ENCODE measurements around the gene ZNF674.
"Not testable (repeated sequence)": the region's sequence is repeated elsewhere in the genome, so short reads cannot be mapped to it uniquely, and the experiment has no call there.

Gene ZNF674

DNA sequence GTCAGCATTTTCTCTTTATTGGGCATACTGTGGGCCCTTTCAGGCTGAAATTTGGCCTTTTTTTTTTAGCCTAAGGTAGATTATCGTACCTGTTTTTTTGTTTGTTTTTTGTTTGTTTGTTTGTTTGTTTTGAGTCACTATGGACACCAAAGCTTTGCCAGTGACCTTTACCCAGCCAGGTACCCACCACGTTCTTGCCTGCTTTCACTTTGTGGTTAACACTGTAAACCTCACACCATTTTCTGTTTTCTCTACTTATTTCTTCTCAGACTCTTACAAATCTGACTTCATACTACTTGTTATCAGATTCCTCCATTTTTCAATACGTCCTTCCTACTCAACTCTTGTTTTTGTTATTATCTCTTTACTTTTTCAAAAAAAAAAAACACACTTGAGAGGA is 81.5 kb downstream of the ZNF674 start:
- DNase-seq (ENCODE audit: low read depth in 1 of 2, low spot score in 1 of 2) = no peak
- Histone ChIP-seq H3K27ac (replicated peaks) (no peak overlapping the region), H3K27me3 (ENCODE audit: insufficient read depth, poor library complexity, severe bottlenecking) (no peaks in the 10 kb centered on the region), H3K4me3 (replicated peaks; ENCODE audit: insufficient read depth, low read length) (no peak overlapping the region)
- TF ChIP-seq GABPA (IDR thresholded peaks at IDR 0.05; ENCODE audit: low read depth) (no peak), SPI1 (IDR thresholded peaks at IDR 0.05; ENCODE audit: borderline replicate concordance, low read depth) (no peak), POLR2AphosphoS5 (IDR thresholded peaks at IDR 0.05; ENCODE audit: low read depth) (no peak), REST (IDR thresholded peaks at IDR 0.05; ENCODE audit: insufficient replicate concordance, low read depth) (no peak)
- TF ChIP-seq, protein P1, sequence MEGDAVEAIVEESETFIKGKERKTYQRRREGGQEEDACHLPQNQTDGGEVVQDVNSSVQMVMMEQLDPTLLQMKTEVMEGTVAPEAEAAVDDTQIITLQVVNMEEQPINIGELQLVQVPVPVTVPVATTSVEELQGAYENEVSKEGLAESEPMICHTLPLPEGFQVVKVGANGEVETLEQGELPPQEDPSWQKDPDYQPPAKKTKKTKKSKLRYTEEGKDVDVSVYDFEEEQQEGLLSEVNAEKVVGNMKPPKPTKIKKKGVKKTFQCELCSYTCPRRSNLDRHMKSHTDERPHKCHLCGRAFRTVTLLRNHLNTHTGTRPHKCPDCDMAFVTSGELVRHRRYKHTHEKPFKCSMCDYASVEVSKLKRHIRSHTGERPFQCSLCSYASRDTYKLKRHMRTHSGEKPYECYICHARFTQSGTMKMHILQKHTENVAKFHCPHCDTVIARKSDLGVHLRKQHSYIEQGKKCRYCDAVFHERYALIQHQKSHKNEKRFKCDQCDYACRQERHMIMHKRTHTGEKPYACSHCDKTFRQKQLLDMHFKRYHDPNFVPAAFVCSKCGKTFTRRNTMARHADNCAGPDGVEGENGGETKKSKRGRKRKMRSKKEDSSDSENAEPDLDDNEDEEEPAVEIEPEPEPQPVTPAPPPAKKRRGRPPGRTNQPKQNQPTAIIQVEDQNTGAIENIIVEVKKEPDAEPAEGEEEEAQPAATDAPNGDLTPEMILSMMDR (IDR thresholded peaks at IDR 0.05; ENCODE audit: insufficient read depth, low read length) = no peak

DNA sequence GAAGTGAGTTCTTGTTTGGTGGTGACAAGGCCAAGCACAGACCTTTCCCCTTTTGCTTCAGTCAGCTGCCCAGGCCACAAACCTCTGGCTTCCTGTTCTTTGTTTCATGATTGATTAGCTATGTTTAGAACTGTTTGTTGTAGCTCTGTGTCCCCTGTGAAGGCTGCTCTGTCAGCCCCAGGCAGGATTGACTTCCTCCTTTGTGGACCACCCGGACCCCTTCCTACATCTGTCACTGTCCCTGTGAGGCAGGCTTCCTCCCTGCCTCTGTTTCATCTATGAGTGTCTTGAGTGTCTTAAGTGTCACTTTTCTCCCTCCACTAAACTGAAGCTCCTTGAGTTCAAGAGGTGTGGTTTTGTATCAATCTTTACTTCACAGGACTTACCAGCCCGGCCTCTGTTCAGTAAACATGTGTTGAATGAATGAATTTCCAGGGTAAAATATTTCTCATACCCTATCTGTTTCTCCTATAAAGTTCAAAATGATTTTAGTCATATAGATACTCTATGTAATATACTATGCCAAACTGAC is 83.5 kb downstream of the ZNF674 start:
- H3K27ac ChIP-seq (replicated peaks) = no peak overlapping the region
- no peak for DNase-seq (ENCODE audit: low read depth in 1 of 2, low spot score in 1 of 2)
- TF ChIP-seq SPI1 (IDR thresholded peaks at IDR 0.05; ENCODE audit: borderline replicate concordance, low read depth) (no peak), POLR2AphosphoS5 (IDR thresholded peaks at IDR 0.05; ENCODE audit: low read depth) (no peak), REST (IDR thresholded peaks at IDR 0.05; ENCODE audit: insufficient replicate concordance, low read depth) (no peak), GABPA (IDR thresholded peaks at IDR 0.05; ENCODE audit: low read depth) (no peak)
- TF ChIP-seq, protein P1 (IDR thresholded peaks at IDR 0.05; ENCODE audit: insufficient read depth, low read length) = no peak
- no peaks in the 10 kb centered on the region for H3K27me3 ChIP-seq (ENCODE audit: insufficient read depth, poor library complexity, severe bottlenecking)
- no peak overlapping the region for H3K4me3 ChIP-seq (replicated peaks; ENCODE audit: insufficient read depth, low read length)

DNA sequence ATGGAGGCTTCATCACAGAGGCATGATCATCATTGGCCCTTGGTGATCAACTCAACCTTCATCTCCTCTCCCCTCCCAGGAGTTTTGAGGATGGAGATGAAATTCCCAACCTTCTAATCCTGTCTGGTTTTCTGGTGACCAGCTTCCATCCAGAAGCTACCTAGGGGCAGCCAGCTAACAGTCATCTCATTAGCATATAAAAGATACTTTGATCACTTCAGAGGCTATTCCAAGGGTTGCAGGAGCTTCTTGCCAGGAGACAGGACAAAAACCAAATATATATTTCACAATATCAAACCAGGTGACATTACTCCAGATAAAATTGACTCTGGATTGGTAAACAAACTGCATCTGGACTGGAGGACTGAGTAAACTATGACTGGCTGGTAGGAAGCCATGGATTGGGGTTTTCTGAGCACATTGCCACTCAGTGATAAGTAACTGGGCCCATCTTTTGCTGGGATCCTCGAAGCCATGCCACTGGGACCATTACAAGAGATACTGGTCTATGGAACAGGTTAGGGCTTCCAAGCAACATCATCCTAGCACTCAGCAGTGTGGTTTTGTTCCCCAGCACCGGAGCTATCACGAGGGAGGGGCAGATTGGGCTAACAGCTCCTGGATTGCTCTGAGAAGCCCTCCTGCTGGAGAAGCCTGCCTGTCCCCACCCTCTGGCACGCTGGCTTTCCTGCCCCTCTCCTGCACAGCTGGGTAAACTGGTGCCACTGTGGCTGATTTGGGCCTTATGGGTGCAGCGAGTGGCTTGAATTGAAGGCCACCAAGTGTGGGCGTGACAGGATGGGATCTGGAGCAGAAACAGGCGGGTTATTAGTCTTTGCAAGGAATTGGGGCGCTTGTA is 84.2 kb downstream of the ZNF674 start:
- not testable (repeated sequence) for H3K4me3 ChIP-seq (replicated peaks; ENCODE audit: insufficient read depth, low read length); H3K27ac ChIP-seq (replicated peaks); H3K27me3 ChIP-seq (ENCODE audit: insufficient read depth, poor library complexity, severe bottlenecking); DNase-seq (ENCODE audit: low read depth in 1 of 2, low spot score in 1 of 2)

- Histone ChIP-seq H3K27me3 (ENCODE audit: insufficient read depth, poor library complexity, severe bottlenecking) (no peaks in the 10 kb centered on the region), H3K27ac (replicated peaks) (no peak overlapping the region), H3K4me3 (replicated peaks; ENCODE audit: insufficient read depth, low read length) (no peak overlapping the region)
- TF ChIP-seq POLR2AphosphoS5 (IDR thresholded peaks at IDR 0.05; ENCODE audit: low read depth) (no peak), SPI1 (IDR thresholded peaks at IDR 0.05; ENCODE audit: borderline replicate concordance, low read depth) (no peak), GABPA (IDR thresholded peaks at IDR 0.05; ENCODE audit: low read depth) (no peak), REST (IDR thresholded peaks at IDR 0.05; ENCODE audit: insufficient replicate concordance, low read depth) (no peak)
- TF ChIP-seq, protein P1 (IDR thresholded peaks at IDR 0.05; ENCODE audit: insufficient read depth, low read length) = no peak
- no peak for DNase-seq (ENCODE audit: low read depth in 1 of 2, low spot score in 1 of 2)
Observed at GRCh38 chrX:46459603-46460002, 85.6 kb downstream of the ZNF674 start.
